Osteoblast (primary cell): Measurements from ENCODE around the gene CPNE6. TPM values are rescaled to one million over a fixed set of nuclear protein-coding genes. Genes with fewer than 3 reads are reported as not detected.
A peak's percentile ranks its signal among the peaks of the same experiment; 100 is the strongest.

ENCODE experiments used
- DNase-seq: peaks from one replicate; pipeline ENCODE4 v3.0.0; 2011; ENCODE audit warnings: low spot score, mixed read lengths; ENCODE audit not compliant: insufficient read length; ENCODE audit errors: missing footprints
- H2AFZ ChIP-seq: 2 replicates; pipeline ENCODE4 v1.6.0; 2011; ENCODE audit warnings: mild to moderate bottlenecking, low read length
- H3K27ac ChIP-seq: 2 replicates; pipeline ENCODE4 v1.5.1; 2011; ENCODE audit warnings: mild to moderate bottlenecking, low read depth, low read length, moderate library complexity
- H3K27me3 ChIP-seq: 2 replicates; pipeline ENCODE4 v1.6.0; 2012; ENCODE audit warnings: mild to moderate bottlenecking, control low read depth, inconsistent platforms, low read length, moderate library complexity; ENCODE audit not compliant: insufficient read depth
- H3K36me3 ChIP-seq: 2 replicates; pipeline ENCODE4 v1.5.1; 2011; ENCODE audit warnings: mild to moderate bottlenecking, low read length, control low read depth, moderate library complexity; ENCODE audit not compliant: insufficient read depth
- H3K4me1 ChIP-seq: 2 replicates; pipeline ENCODE4 v1.5.1; 2011; ENCODE audit warnings: mild to moderate bottlenecking, low read length, control low read depth, moderate library complexity; ENCODE audit not compliant: insufficient read depth
- H3K4me2 ChIP-seq: 2 replicates; pipeline ENCODE4 v1.6.0; 2011; ENCODE audit warnings: mild to moderate bottlenecking, low read length; ENCODE audit not compliant: insufficient read depth
- H3K4me3 ChIP-seq: fragments of 200-600 bp; sonication (generic); 3 replicates; pipeline ENCODE4 v1.5.1; 2012; ENCODE audit warnings: mild to moderate bottlenecking, low read length, inconsistent platforms; ENCODE audit not compliant: insufficient read depth
- H3K79me2 ChIP-seq: 2 replicates; pipeline ENCODE4 v1.6.0; 2012; ENCODE audit warnings: mild to moderate bottlenecking, low read length, control low read depth, inconsistent platforms; ENCODE audit not compliant: insufficient read depth
- H3K9me3 ChIP-seq: 2 replicates; pipeline ENCODE4 v1.5.1; 2011; ENCODE audit warnings: low read depth, low read length, control low read depth
- H4K20me1 ChIP-seq: 2 replicates; pipeline ENCODE4 v1.6.0; 2012; ENCODE audit warnings: mild to moderate bottlenecking, low read length, control low read depth; ENCODE audit not compliant: insufficient read depth
- CTCF ChIP-seq: IDR thresholded peaks from 2 replicates; pipeline ENCODE4 v1.5.1; 2011; ENCODE audit warnings: mild to moderate bottlenecking, low read depth, low read length, moderate library complexity; ENCODE audit errors: extremely low read depth
- total RNA-seq: library from RNA; depleted of rRNA; stranded (reverse); fragments of >200 nt; gene quantifications from 2 replicates; pipeline ENCODE4 v1.2.3, GENCODE V29; 2012

Gene CPNE6
- total RNA-seq, 1 donor = not detected

DNA sequence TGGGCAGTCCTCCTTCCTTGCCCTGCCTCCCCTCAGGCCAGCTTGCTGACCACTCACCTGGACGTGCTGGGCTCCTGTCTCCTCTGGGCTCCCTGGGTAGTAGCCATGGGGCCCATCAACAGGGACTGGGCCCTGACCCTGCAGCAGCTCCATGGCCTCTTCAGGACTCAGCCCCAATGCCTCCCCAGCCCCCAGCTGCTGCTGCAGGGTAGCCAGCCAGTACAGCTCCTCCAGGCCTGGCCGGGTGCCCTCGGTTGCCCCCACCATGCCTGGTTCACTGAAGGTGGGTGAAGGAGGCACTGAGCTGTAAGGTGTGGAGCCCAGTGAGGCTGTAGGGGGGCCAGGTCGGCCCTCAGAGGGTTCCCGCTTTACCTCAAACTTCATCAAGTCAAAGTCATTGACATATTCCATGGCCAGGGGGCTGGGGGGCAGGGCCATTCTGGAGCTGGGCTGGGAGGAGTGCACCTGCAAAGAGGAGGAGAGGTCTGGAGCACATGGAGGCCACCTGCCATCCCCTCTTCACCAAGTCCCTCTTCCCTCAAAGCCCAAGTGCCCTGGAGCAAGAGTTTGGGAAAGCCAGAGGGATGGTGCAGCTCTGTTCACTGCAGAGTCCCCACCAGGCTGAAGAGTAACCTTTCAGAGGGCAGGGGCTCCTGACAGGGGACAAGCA is 11.2 kb downstream of the CPNE6 start:
- H3K27me3 ChIP-seq = peaks cover 40% of the 10 kb centered on the region
- no peaks in the 10 kb centered on the region for H4K20me1 ChIP-seq

GRCh38 chr14:24083462-24083861 is 12.1 kb downstream of the CPNE6 start:
- TF ChIP-seq CTCF = no peak
- H3K4me3 ChIP-seq = no peak overlapping the region
- no peak for DNase-seq
- H2AFZ ChIP-seq = no peak overlapping the region
- H3K79me2 ChIP-seq = no peaks in the 10 kb centered on the region
- peaks cover 5% of the 10 kb centered on the region for H3K4me1 ChIP-seq
- H3K27me3 ChIP-seq = peaks cover 38% of the 10 kb centered on the region
- H3K27ac ChIP-seq = no peak overlapping the region
- no peak overlapping the region for H3K4me2 ChIP-seq
- H3K9me3 ChIP-seq = no peaks in the 10 kb centered on the region
- no peaks in the 10 kb centered on the region for H3K36me3 ChIP-seq
- H4K20me1 ChIP-seq = no peaks in the 10 kb centered on the region

More for the DNA sequence above, 11.2 kb downstream of the CPNE6 start:
- TF ChIP-seq CTCF = no peak
- peak; percentile 83 for DNase-seq
- H3K4me3 ChIP-seq = no peak overlapping the region
- no peak overlapping the region for H3K4me2 ChIP-seq
- H2AFZ ChIP-seq = no peak overlapping the region
- no peaks in the 10 kb centered on the region for H3K36me3 ChIP-seq
- peaks cover 5% of the 10 kb centered on the region for H3K4me1 ChIP-seq
- H3K79me2 ChIP-seq = no peaks in the 10 kb centered on the region
- no peak overlapping the region for H3K27ac ChIP-seq
- no peaks in the 10 kb centered on the region for H3K9me3 ChIP-seq

DNA sequence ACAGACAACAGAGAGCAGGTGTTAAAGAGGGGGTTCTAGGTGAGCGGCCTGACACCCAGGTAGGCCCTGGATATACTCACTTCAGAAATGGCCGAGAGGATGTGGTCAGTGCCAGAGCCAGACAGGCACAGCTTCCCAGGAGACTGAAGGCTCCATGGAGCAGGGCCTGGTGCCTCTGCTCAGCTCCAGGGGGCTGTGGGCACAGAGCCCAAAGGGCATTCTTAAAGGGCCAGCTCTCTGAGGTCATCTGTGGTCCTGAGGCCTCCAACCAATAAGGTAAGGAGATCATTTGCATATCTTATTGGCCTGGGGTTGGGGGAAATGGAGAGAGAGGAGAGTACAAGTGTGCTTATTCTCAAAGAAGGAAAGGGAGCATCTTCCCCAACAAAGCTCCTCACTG is 13.1 kb downstream of the CPNE6 start:
- Histone ChIP-seq H3K27ac (no peak overlapping the region), H3K79me2 (no peaks in the 10 kb centered on the region), H3K9me3 (no peaks in the 10 kb centered on the region), H2AFZ (no peak overlapping the region), H4K20me1 (no peaks in the 10 kb centered on the region), H3K27me3 (peaks cover 34% of the 10 kb centered on the region), H3K4me3 (no peak overlapping the region), H3K4me2 (no peak overlapping the region), H3K36me3 (no peaks in the 10 kb centered on the region), H3K4me1 (peaks cover 5% of the 10 kb centered on the region)
- peak; percentile 31 for DNase-seq
- TF ChIP-seq CTCF = no peak

DNA sequence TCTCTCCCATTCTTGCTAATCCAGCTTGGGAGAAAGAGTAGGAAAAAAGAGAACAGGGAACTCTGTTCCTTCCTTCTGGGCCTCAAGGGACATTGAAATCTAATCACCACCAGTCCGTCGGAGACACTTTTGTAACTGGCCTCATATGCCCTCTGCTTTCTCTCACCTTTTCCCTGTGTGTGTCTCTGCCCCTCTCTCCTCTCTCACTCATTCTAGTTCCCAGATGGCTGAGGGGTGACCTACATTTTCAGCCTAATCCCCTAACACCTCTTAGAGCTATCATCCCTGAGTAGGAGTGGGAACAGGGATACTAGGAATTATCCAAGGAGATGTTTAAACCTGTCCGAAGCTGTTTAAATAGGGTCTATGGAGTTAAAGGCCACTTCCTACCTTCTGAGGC is 13.9 kb downstream of the CPNE6 start:
- peaks cover 5% of the 10 kb centered on the region for H3K4me1 ChIP-seq
- H2AFZ ChIP-seq = no peak overlapping the region
- H3K4me2 ChIP-seq = no peak overlapping the region
- no peaks in the 10 kb centered on the region for H4K20me1 ChIP-seq
- no peak overlapping the region for H3K27ac ChIP-seq
- H3K4me3 ChIP-seq = no peak overlapping the region
- H3K9me3 ChIP-seq = no peaks in the 10 kb centered on the region
- DNase-seq = peak; percentile 71
- no peaks in the 10 kb centered on the region for H3K36me3 ChIP-seq
- TF ChIP-seq CTCF = no peak
- H3K27me3 ChIP-seq = peaks cover 28% of the 10 kb centered on the region
- H3K79me2 ChIP-seq = no peaks in the 10 kb centered on the region
